Erythroblast (primary cell): ENCODE measurements around the gene ATL2.

ENCODE experiments used
- GATA1 ChIP-seq: IDR thresholded peaks from 2 replicates; pipeline ENCODE4 v1.6.1; 2011; ENCODE audit warnings: low read depth, mild to moderate bottlenecking, control low read depth, low read length, moderate library complexity
- POLR2A ChIP-seq: IDR thresholded peaks from 2 replicates; pipeline ENCODE4 v1.6.1; 2011; ENCODE audit warnings: mild to moderate bottlenecking, low read length

- no peak for TF ChIP-seq POLR2A
- no peak for TF ChIP-seq GATA1
These were observed 23.7 kb downstream of the ATL2 start for GRCh38 chr2:38353402-38353801.
